ENCODE measurements around the gene CHST8.

DNA sequence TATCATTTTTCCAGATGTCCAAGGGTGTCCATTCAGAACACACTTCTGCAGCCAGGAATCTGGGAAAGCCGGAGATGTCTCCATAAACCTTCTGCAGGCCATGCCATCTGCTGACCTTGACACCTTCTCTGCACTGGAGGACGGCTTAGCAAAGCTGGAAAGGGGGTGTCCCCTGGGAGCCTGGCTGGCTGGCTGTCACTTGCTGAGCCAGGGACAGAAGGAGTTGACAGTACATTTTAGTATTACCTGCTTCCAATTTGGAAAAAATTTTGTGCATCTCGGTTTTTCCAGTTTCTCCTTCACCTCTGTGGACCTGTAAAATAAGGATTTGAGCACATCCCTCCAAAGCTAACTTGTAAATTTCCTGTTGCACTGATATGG lies 8.1 kb upstream of the CHST8 start:
- TF ChIP-seq, protein P1, sequence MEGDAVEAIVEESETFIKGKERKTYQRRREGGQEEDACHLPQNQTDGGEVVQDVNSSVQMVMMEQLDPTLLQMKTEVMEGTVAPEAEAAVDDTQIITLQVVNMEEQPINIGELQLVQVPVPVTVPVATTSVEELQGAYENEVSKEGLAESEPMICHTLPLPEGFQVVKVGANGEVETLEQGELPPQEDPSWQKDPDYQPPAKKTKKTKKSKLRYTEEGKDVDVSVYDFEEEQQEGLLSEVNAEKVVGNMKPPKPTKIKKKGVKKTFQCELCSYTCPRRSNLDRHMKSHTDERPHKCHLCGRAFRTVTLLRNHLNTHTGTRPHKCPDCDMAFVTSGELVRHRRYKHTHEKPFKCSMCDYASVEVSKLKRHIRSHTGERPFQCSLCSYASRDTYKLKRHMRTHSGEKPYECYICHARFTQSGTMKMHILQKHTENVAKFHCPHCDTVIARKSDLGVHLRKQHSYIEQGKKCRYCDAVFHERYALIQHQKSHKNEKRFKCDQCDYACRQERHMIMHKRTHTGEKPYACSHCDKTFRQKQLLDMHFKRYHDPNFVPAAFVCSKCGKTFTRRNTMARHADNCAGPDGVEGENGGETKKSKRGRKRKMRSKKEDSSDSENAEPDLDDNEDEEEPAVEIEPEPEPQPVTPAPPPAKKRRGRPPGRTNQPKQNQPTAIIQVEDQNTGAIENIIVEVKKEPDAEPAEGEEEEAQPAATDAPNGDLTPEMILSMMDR (IDR thresholded peaks at IDR 0.05; ENCODE audit: insufficient read depth, low read length, poor library complexity, severe bottlenecking) = no peak
- TF ChIP-seq EZH2phosphoT487 (conservative IDR thresholded peaks at IDR 0.05; ENCODE audit: low read length) = no peak
